ENCODE measurements around the gene ITGAV.

Gene ITGAV

GRCh38 chr2:186575856-186576255 lies 14.0 kb upstream of the ITGAV start:
- no peak for DNase-seq

GRCh38 chr2:186576614-186577013 lies 13.2 kb upstream of the ITGAV start:
- no peak for DNase-seq

- no peak for DNase-seq
Observed at GRCh38 chr2:186582698-186583097, 7.2 kb upstream of the ITGAV start.

GRCh38 chr2:186584053-186584452 lies 5.8 kb upstream of the ITGAV start:
- DNase-seq, result peak; percentile 1

GRCh38 chr2:186588421-186588820 lies 1.4 kb upstream of the ITGAV start:
- DNase-seq, result no peak

- no peak for DNase-seq
Observed at GRCh38 chr2:186588940-186589611, 780 bp upstream of the ITGAV start.

- DNase-seq, result peak; percentile 24
Observed at GRCh38 chr2:186590350-186590758, 498 bp downstream of the ITGAV start.

GRCh38 chr2:186590759-186591505 lies 1.1 kb downstream of the ITGAV start:
- peak; percentile 11 for DNase-seq

- no peak for DNase-seq
Observed at GRCh38 chr2:186591506-186591890, 1.6 kb downstream of the ITGAV start.

- no peak for DNase-seq
Observed at GRCh38 chr2:186592137-186592875, 2.5 kb downstream of the ITGAV start.

GRCh38 chr2:186593523-186593922 lies 3.7 kb downstream of the ITGAV start:
- DNase-seq, result no peak

GRCh38 chr2:186594001-186594722 lies 4.3 kb downstream of the ITGAV start:
- no peak for DNase-seq

- DNase-seq, result no peak
Observed at GRCh38 chr2:186595219-186595618, 5.4 kb downstream of the ITGAV start.

- DNase-seq, result no peak
Observed at GRCh38 chr2:186599186-186599778, 9.4 kb downstream of the ITGAV start.

GRCh38 chr2:186603286-186603685 lies 13.4 kb downstream of the ITGAV start:
- no peak for DNase-seq

GRCh38 chr2:186605041-186605440 lies 15.2 kb downstream of the ITGAV start:
- DNase-seq, result no peak

- no peak for DNase-seq
Observed at GRCh38 chr2:186607660-186608324, 17.9 kb downstream of the ITGAV start.

GRCh38 chr2:186610785-186611184 lies 20.9 kb downstream of the ITGAV start:
- no peak for DNase-seq

- no peak for DNase-seq
Observed at GRCh38 chr2:186611526-186611925, 21.7 kb downstream of the ITGAV start.

- DNase-seq, result no peak
Observed at GRCh38 chr2:186612026-186612425, 22.2 kb downstream of the ITGAV start.

GRCh38 chr2:186612555-186613440 lies 22.9 kb downstream of the ITGAV start:
- DNase-seq, result no peak

All from COR-L47 (cell line).